Measurements from ENCODE around the gene NOL11.

DNA sequence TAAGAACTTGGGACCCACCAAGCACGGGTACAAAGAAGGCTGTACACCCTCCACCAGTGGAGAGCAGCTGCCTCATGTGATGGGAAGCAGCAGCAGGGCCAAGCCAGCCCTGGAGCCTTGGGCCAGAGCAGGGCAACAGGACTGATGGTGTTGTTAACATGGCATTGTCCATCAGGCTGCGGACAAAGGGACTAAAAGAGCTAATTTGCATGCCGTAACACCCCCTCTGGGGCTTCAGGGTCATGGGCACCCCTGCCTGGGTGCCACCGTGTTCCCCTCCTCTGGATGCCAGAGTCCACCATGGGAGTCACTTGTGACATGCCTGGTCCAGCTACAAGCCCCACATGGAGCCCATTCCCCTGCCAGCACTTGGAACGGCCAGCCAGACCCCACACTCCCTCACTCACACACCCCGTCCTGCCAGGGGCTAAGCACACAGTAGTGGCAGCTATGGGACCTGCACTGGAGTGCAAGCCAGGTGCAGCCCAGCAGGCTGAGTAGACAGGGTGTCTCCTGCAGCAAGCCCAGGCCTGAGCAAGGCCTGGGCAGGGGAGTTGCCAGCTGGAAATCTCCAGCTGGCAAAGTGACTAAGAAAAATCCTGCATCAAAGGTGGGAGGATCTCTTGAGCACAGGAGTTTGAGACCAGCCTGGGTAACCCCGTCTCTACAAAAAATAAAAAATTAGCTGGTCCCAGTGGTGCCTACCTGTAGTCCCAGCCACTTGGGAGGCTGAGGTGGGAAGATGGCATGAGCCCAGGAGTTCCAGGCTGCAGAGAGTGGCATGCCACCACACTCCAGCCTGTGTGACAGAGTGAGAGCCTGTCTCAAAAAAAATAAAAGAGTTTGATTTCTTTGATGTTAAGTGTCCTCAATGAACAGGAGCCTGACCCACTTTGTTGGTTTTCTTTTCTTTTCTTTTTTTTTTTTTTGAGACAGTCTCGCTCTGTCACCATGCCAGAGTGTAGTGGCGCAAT is 33.7 kb downstream of the NOL11 start:
- TF ChIP-seq, protein P1, sequence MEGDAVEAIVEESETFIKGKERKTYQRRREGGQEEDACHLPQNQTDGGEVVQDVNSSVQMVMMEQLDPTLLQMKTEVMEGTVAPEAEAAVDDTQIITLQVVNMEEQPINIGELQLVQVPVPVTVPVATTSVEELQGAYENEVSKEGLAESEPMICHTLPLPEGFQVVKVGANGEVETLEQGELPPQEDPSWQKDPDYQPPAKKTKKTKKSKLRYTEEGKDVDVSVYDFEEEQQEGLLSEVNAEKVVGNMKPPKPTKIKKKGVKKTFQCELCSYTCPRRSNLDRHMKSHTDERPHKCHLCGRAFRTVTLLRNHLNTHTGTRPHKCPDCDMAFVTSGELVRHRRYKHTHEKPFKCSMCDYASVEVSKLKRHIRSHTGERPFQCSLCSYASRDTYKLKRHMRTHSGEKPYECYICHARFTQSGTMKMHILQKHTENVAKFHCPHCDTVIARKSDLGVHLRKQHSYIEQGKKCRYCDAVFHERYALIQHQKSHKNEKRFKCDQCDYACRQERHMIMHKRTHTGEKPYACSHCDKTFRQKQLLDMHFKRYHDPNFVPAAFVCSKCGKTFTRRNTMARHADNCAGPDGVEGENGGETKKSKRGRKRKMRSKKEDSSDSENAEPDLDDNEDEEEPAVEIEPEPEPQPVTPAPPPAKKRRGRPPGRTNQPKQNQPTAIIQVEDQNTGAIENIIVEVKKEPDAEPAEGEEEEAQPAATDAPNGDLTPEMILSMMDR (conservative IDR thresholded peaks at IDR 0.05), result no peak
- no peak for TF ChIP-seq ZFX (IDR thresholded peaks at IDR 0.05)
